T-helper 2 cell treated with Interferon-gamma antibody and Interleukin-4, amounts not matched to agents 5 μg/mL and 100 μg/mL, for 36 hours (primary cell): ENCODE measurements around the gene CAMKMT.

Experiments
- DNase-seq: peaks from one replicate; pipeline ENCODE4 v3.0.0; 2021; ENCODE audit warnings: low spot score
- H3K27ac Mint-ChIP-seq: one replicate; pipeline ENCODE4 v1.8.0; 2021; ENCODE audit warnings: mild to moderate bottlenecking, mixed read lengths
- H3K27me3 Mint-ChIP-seq: one replicate; pipeline ENCODE4 v1.8.0; 2021; ENCODE audit warnings: low read depth, mixed read lengths
- H3K36me3 Mint-ChIP-seq: one replicate; pipeline ENCODE4 v1.8.0; 2021; ENCODE audit warnings: low read depth, mixed read lengths
- H3K4me1 Mint-ChIP-seq: one replicate; pipeline ENCODE4 v1.8.0; 2021; ENCODE audit warnings: low read depth, mixed read lengths
- H3K4me3 Mint-ChIP-seq: one replicate; pipeline ENCODE4 v1.8.0; 2022; ENCODE audit warnings: mild to moderate bottlenecking, moderate library complexity, mixed read lengths
- H3K9me3 Mint-ChIP-seq: one replicate; pipeline ENCODE4 v1.8.0; 2021; ENCODE audit warnings: mixed read lengths

The CAMKMT gene

DNA sequence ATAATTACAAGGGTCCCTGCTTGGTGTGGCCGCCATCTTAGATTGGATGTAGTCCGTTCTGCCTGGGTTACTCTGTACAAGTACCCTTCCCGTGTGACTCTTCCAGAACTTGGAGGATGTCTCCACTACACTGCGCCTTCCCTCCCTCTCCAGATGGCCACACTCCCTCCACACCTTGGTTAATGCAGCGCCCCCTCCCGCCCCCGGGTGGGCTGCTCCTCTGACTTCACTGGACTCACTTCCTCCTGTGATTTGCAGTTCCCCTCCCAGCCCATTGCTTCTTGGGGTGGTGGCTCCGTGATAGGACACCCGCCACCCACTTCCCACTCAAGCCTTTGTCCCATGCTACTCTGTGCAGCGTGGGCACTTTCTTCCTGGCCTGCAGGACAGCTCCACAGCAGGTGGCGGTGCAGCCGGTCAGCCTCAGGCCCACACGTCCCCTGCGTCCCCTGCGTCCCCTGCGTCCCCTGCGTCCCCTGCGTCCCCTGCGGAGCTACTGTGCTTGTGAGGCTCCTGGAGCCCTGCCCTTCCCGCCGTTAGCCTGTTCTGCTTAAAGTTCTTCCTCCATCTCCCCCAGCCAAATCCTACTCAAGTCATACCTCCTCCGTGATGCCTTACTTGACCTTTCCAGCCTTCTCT lies 449.3 kb downstream of the CAMKMT start:
- peaks cover 57% of the 10 kb centered on the region for H3K27me3 Mint-ChIP-seq
- H3K36me3 Mint-ChIP-seq, result no peaks in the 10 kb centered on the region
- no peak for DNase-seq
- no peak overlapping the region for H3K4me3 Mint-ChIP-seq
- no peaks in the 10 kb centered on the region for H3K9me3 Mint-ChIP-seq
- H3K4me1 Mint-ChIP-seq, result peaks cover 9% of the 10 kb centered on the region
- H3K27ac Mint-ChIP-seq, result no peak overlapping the region

DNA sequence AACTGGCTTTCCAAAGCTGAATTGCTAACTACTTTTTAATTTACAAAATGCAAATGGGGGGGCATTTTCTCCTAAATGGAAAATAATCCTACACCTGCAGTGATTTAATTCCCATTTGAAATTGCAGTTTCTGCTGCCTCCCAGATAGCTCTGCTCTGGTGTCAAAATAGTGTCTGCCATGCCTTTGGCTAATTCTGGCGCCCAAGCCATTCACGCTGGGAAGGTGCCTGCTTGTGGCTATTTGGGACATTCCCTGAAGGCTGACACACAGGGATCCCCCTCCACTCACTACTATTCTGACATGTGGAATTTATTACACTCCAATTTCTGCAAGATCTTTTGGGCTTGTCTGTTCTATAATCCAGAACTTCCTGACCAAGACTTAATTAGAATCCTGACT lies 451.4 kb downstream of the CAMKMT start:
- Mint-ChIP-seq H3K27me3 (peaks cover 44% of the 10 kb centered on the region), H3K4me3 (no peak overlapping the region), H3K27ac (no peak overlapping the region), H3K36me3 (no peaks in the 10 kb centered on the region), H3K9me3 (no peaks in the 10 kb centered on the region), H3K4me1 (no peaks in the 10 kb centered on the region)
- no peak for DNase-seq

- Mint-ChIP-seq H3K4me3 (no peak overlapping the region), H3K9me3 (no peaks in the 10 kb centered on the region), H3K27ac (no peak overlapping the region), H3K27me3 (peaks cover 40% of the 10 kb centered on the region), H3K36me3 (no peaks in the 10 kb centered on the region), H3K4me1 (no peaks in the 10 kb centered on the region)
- no peak for DNase-seq
Measured at GRCh38 chr2:44813658-44814057, 451.9 kb downstream of the CAMKMT start.

DNA sequence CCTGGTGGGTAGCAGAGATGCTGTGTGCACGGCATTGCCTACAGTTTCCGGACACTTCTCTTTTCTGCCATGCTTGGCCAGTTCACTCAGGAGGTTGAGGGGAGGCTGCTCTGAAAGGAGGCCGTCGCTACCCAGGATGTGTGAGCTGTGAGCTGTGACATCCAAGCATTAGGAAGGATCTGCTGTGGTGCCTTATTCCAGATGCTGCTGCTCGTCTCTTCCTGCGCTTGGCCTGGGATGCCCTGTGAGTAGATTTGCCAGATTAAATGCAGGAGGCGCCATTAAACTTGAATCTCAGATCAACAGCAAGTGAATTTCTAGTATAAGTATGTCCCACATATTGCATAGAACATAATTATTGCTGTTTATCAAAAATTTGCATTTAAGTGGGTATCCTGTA lies 455.5 kb downstream of the CAMKMT start:
- Mint-ChIP-seq H3K4me1 (no peaks in the 10 kb centered on the region), H3K9me3 (no peaks in the 10 kb centered on the region), H3K27ac (no peak overlapping the region), H3K4me3 (no peak overlapping the region), H3K36me3 (no peaks in the 10 kb centered on the region), H3K27me3 (peaks cover 22% of the 10 kb centered on the region)
- no peak for DNase-seq

DNA sequence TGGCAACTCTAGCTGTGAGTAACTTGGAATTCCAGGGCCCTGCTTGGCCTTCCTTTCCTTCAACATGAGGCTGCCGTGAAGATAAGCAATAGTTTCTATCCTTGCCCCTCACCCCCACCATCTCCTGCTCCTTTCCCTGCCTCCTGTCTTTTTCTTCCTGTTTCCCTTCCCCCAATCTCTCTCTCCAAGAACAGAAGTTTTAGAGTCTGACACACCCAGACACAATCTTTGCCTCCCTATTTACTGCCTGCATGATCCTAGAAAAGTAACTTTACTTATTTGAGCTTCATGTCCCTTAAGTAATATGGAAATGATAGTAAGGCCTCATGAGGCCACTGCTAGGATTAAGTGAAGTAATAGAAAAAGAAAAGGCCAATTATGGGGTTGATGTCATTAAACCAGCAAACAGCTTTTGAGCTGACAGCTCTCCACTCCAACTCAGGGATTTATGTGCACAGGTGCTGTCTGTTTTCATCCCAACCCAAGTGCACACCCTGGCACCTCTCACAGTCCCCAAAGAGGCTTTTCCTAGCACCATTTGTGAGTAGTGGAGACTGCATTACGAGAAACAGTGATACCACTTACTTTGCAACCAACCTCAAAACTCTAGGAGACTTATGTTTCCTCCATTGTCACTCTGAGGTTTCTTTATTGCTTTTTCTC lies 456.1 kb downstream of the CAMKMT start:
- no peak for DNase-seq
- Mint-ChIP-seq H3K9me3 (no peaks in the 10 kb centered on the region), H3K4me1 (no peaks in the 10 kb centered on the region), H3K27me3 (peaks cover 19% of the 10 kb centered on the region), H3K36me3 (no peaks in the 10 kb centered on the region), H3K27ac (no peak overlapping the region), H3K4me3 (no peak overlapping the region)

- Mint-ChIP-seq H3K36me3 (no peaks in the 10 kb centered on the region), H3K4me1 (no peaks in the 10 kb centered on the region), H3K9me3 (no peaks in the 10 kb centered on the region), H3K27ac (no peak overlapping the region), H3K4me3 (no peak overlapping the region), H3K27me3 (peaks cover 9% of the 10 kb centered on the region)
- DNase-seq, result no peak
Measured at GRCh38 chr2:44819061-44819460, 457.3 kb downstream of the CAMKMT start.

- Mint-ChIP-seq H3K36me3 (no peaks in the 10 kb centered on the region), H3K4me1 (no peaks in the 10 kb centered on the region), H3K27ac (no peak overlapping the region), H3K4me3 (no peak overlapping the region), H3K9me3 (no peaks in the 10 kb centered on the region), H3K27me3 (peaks cover 2% of the 10 kb centered on the region)
- DNase-seq, result no peak
Measured at GRCh38 chr2:44821500-44821899, 459.8 kb downstream of the CAMKMT start.

DNA sequence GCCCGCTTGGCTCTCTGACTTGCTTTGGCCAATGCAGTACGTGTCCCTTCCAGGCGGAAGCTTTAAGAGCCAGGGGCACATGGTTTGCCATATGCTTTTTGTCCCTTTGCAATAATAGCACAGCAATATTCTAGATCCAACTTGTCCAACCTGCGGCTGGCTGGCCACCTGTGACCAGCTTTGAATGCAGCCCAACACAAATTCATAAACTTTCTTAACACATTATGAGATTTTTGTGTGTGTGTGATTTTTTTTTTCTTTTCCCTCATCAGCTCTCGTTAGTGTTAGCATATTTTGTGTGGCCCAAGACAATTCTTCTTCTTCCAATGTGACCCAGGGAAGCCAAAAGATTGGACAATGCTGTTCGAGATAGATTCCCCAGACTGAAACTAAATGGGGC lies 460.4 kb downstream of the CAMKMT start:
- no peak overlapping the region for H3K4me3 Mint-ChIP-seq
- no peaks in the 10 kb centered on the region for H3K4me1 Mint-ChIP-seq

More for the DNA sequence above, 460.4 kb downstream of the CAMKMT start:
- no peaks in the 10 kb centered on the region for H3K9me3 Mint-ChIP-seq
- no peak overlapping the region for H3K27ac Mint-ChIP-seq
- H3K27me3 Mint-ChIP-seq, result peaks cover 2% of the 10 kb centered on the region
- no peak for DNase-seq
- H3K36me3 Mint-ChIP-seq, result no peaks in the 10 kb centered on the region
